Gastrocnemius medialis (tissue), 4 donors: ENCODE results near the gene LDLRAD3. TPM values are rescaled to one million over a fixed set of nuclear protein-coding genes. Genes with fewer than 3 reads are reported as not detected.

Experiments used
- ATAC-seq, 2 donors: fragments of 150-250 bp; one replicate each; pipeline ENCODE4 v1.9.1; 2016
- DNase-seq, 2 donors: peaks; one replicate each; pipeline ENCODE4 v3.0.0-alpha.2; 2019
- H3K27ac ChIP-seq, 4 donors: fragments of 200-600 bp; sonication (generic); 1 replicate in 1 of 4; 2 replicates in 3 of 4; pipeline ENCODE4 v1.5.1; 2016 to 2018; ENCODE audit warnings: mild to moderate bottlenecking in 2 of 4, moderate library complexity in 1 of 4
- H3K27me3 ChIP-seq, 3 donors: fragments of 200-600 bp; sonication (generic) in 2 of 3; 1 replicate in 1 of 3; 2 replicates in 2 of 3; pipeline versions ENCODE4 v1.5.1 to v1.6.0; 2016 to 2019; ENCODE audit warnings: mild to moderate bottlenecking in 1 of 3, moderate library complexity in 1 of 3
- H3K36me3 ChIP-seq, 2 donors: fragments of 200-600 bp; sonication (generic) in 1 of 2; one replicate each; pipeline ENCODE4 v1.5.1; 2017 to 2018
- H3K4me1 ChIP-seq, 2 donors: fragments of 200-600 bp; sonication (generic) in 1 of 2; one replicate each; pipeline ENCODE4 v1.5.1; 2016 to 2017; ENCODE audit warnings: mild to moderate bottlenecking in 2 of 2
- H3K4me3 ChIP-seq, 4 donors: fragments of 200-600 bp; sonication (generic) in 3 of 4; 1 replicate in 1 of 4; 2 replicates in 3 of 4; pipeline ENCODE4 v1.5.1; 2016 to 2019; ENCODE audit warnings: mild to moderate bottlenecking in 2 of 4
- H3K9me3 ChIP-seq, 3 donors: fragments of 200-600 bp; sonication (generic) in 2 of 3; 1 replicate in 1 of 3; 2 replicates in 2 of 3; pipeline ENCODE4 v1.5.1; 2016 to 2019
- POLR2A ChIP-seq, 2 donors: fragments of 450-650 bp; IDR thresholded peaks; one replicate each; pipeline ENCODE4 v1.6.1; 2017; ENCODE audit warnings: antibody characterized with exemption in 2 of 2, mild to moderate bottlenecking in 2 of 2, moderate library complexity in 2 of 2
- in situ Hi-C, 4 donors: fragments of 200-750 bp; cut with MboI; loops; one replicate each; pipeline versions ENCODE4 v1.15.0 to v1.8.0; 2017; ENCODE audit warnings: low sequenced_read_pairs in 4 of 4
- intact Hi-C: fragments of 100-400 bp; cut with DNase I; formaldehyde crosslinking; loops from one replicate; pipeline ENCODE4 v1.15.1; 2023; ENCODE audit warnings: low total_unique reads
- total RNA-seq, 4 donors: library from RNA; depleted of rRNA; stranded (reverse); fragments of >200 nt; gene quantifications; one replicate each; pipeline versions ENCODE4 v1.1.0 to v1.2.3, GENCODE V29; 2016
- TF ChIP-seq, protein P1 (sequence below), 5 experiments: fragments of 450-650 bp in 3 of 5; fragments of 200-600 bp in 2 of 5; sonication (generic) in 2 of 5; IDR thresholded peaks in 4 of 5; conservative IDR thresholded peaks in 1 of 5; 1 replicate in 4 of 5; 2 replicates in 1 of 5; pipeline ENCODE4 v1.5.1; 2016 to 2019; ENCODE audit warnings: antibody characterized with exemption in 5 of 5, mild to moderate bottlenecking in 3 of 5, moderate library complexity in 3 of 5

The LDLRAD3 gene
- total RNA-seq, 4 donors from 2014 or later = 6.1 to 12.8 (median 11.8) TPM

- no peak for ATAC-seq
- no peak for DNase-seq
- Histone ChIP-seq H3K9me3 (no peaks in the 10 kb centered on the region), H3K36me3 (no peaks in the 10 kb centered on the region), H3K4me1 (no peaks in the 10 kb centered on the region), H3K27ac (no peak overlapping the region), H3K4me3 (no peak overlapping the region), H3K27me3 (no peaks in the 10 kb centered on the region)
- intact Hi-C loops = no loop called here
- TF ChIP-seq POLR2A (IDR thresholded peaks at IDR 0.05) = no peak
- in situ Hi-C loops = no loop called here
These were observed 51.9 kb downstream of the LDLRAD3 start for GRCh38 chr11:35995681-35996271.

GRCh38 chr11:35997902-35998520 lies 54.1 kb downstream of the LDLRAD3 start:
- Histone ChIP-seq H3K27ac (no peak overlapping the region), H3K27me3 (no peaks in the 10 kb centered on the region), H3K36me3 (no peaks in the 10 kb centered on the region), H3K4me3 (no peak overlapping the region), H3K4me1 (peaks cover 9 to 12% of the 10 kb centered on the region in 2 donors), H3K9me3 (no peaks in the 10 kb centered on the region)
- ATAC-seq (no peak), DNase-seq (no peak)
- in situ Hi-C loops = no loop called here
- no peak for TF ChIP-seq POLR2A (IDR thresholded peaks at IDR 0.05)
- TF ChIP-seq, protein P1, sequence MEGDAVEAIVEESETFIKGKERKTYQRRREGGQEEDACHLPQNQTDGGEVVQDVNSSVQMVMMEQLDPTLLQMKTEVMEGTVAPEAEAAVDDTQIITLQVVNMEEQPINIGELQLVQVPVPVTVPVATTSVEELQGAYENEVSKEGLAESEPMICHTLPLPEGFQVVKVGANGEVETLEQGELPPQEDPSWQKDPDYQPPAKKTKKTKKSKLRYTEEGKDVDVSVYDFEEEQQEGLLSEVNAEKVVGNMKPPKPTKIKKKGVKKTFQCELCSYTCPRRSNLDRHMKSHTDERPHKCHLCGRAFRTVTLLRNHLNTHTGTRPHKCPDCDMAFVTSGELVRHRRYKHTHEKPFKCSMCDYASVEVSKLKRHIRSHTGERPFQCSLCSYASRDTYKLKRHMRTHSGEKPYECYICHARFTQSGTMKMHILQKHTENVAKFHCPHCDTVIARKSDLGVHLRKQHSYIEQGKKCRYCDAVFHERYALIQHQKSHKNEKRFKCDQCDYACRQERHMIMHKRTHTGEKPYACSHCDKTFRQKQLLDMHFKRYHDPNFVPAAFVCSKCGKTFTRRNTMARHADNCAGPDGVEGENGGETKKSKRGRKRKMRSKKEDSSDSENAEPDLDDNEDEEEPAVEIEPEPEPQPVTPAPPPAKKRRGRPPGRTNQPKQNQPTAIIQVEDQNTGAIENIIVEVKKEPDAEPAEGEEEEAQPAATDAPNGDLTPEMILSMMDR (IDR thresholded peaks at IDR 0.05 in 4 of 5, conservative IDR thresholded peaks at IDR 0.05 in 1 of 5) = no peak
- intact Hi-C loops = no loop called here

- no peak for DNase-seq
- H3K4me3 ChIP-seq = no peak overlapping the region
- in situ Hi-C loops = no loop called here
- no peaks in the 10 kb centered on the region for H3K27me3 ChIP-seq
- ATAC-seq = no peak
- no peaks in the 10 kb centered on the region for H3K9me3 ChIP-seq
- intact Hi-C loops = no loop called here
- no peaks in the 10 kb centered on the region for H3K36me3 ChIP-seq
- H3K4me1 ChIP-seq = peaks cover 9 to 12% of the 10 kb centered on the region in 2 donors
- TF ChIP-seq, protein P1 (IDR thresholded peaks at IDR 0.05 in 4 of 5, conservative IDR thresholded peaks at IDR 0.05 in 1 of 5) = no peak
- TF ChIP-seq POLR2A (IDR thresholded peaks at IDR 0.05) = no peak
- no peak overlapping the region for H3K27ac ChIP-seq
These were observed 54.8 kb downstream of the LDLRAD3 start for GRCh38 chr11:35998634-35999033.

- TF ChIP-seq POLR2A (IDR thresholded peaks at IDR 0.05) = no peak
- TF ChIP-seq, protein P1 (IDR thresholded peaks at IDR 0.05 in 4 of 5, conservative IDR thresholded peaks at IDR 0.05 in 1 of 5) = no peak
- DNase-seq (no peak), ATAC-seq (no peak)
- no peaks in the 10 kb centered on the region for H3K27me3 ChIP-seq
- intact Hi-C loops (no loop called here), in situ Hi-C loops (no loop called here)
- no peak overlapping the region for H3K4me3 ChIP-seq
- H3K36me3 ChIP-seq = no peaks in the 10 kb centered on the region
- peaks cover 9 to 12% of the 10 kb centered on the region in 2 donors for H3K4me1 ChIP-seq
- H3K27ac ChIP-seq = no peak overlapping the region
- no peaks in the 10 kb centered on the region for H3K9me3 ChIP-seq
These were observed 56.8 kb downstream of the LDLRAD3 start for GRCh38 chr11:36000616-36001190.

DNA sequence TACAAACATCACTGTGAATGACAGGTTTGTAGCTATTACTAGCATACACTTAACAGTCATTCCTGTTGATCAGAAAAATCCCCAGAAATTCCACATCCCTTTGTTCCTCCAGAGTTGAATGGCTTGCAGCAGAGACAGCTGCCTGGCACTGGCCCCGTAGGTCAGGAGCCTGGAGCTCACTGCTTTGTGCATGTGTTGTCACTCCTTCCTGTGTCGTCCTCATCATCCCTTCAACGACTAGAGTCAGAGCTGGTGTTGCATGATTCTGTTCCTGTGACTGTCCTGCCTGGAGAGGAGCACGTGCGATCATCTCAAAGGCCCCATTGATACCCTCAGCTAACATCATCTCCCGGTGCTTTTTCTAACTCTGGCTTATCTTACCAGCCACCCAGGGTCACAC lies 58.3 kb downstream of the LDLRAD3 start:
- Histone ChIP-seq H3K36me3 (no peaks in the 10 kb centered on the region), H3K4me3 (no peak overlapping the region), H3K27me3 (no peaks in the 10 kb centered on the region), H3K4me1 (peaks cover 9 to 12% of the 10 kb centered on the region in 2 donors), H3K27ac (peak overlapping the region in 2 of 4 donors; percentile 3 to 31), H3K9me3 (no peaks in the 10 kb centered on the region)
- ATAC-seq = peak; percentile 78 to 81
- intact Hi-C loops (no loop called here), in situ Hi-C loops (no loop called here)
- TF ChIP-seq, protein P1 (IDR thresholded peaks at IDR 0.05 in 4 of 5, conservative IDR thresholded peaks at IDR 0.05 in 1 of 5) = no peak
- TF ChIP-seq POLR2A (IDR thresholded peaks at IDR 0.05) = no peak
- DNase-seq = peak; percentile 29 to 49
